GM12878 (cell line): ENCODE results near the gene NRSN2. TPM values are rescaled to one million over a fixed set of nuclear protein-coding genes. Genes with fewer than 3 reads are reported as not detected.
A peak's percentile ranks its signal among the peaks of the same experiment; 100 is the strongest.

Experiments used
- ATAC-seq: fragments of 200-7000 bp; cut with Tn5 transposase; 3 replicates; pipeline ENCODE4 v1.9.1; 2020; ENCODE audit warnings: mild to moderate bottlenecking, moderate library complexity
- BruUV-seq: library from RNA; stranded (reverse); fragments of 400-500 nt; replicated peaks from 2 replicates; lab custom pipeline; 2021; lab: Mats Ljungman, UMichigan
- CTCF ChIA-PET: fragments of 300-600 bp; sonication (Branson Sonifier 250); formaldehyde crosslinking; extraction: SDS; loops from one replicate; lab custom pipeline; 2021; ENCODE audit warnings: inconsistent platforms; lab: Yijun Ruan, JAX
- POLR2A ChIA-PET: fragments of 350-600 bp; formaldehyde crosslinking; extraction: SDS; loops from one replicate; lab custom pipeline; 2021; ENCODE audit warnings: inconsistent platforms; lab: Charles Lee
- RAD21 ChIA-PET: fragments of 300-600 bp; sonication (Branson Sonifier 250); formaldehyde crosslinking; loops from one replicate; lab custom pipeline; 2023; ENCODE audit warnings: antibody characterized with exemption; ENCODE audit not compliant: unreplicated experiment; lab: Charles Lee
- SMC1A ChIA-PET: fragments of 300-600 bp; sonication (Branson Sonifier 250); formaldehyde crosslinking; loops from one replicate; lab custom pipeline; 2023; ENCODE audit not compliant: unreplicated experiment, uncharacterized antibody; lab: Charles Lee
- DNase-seq: peaks from one replicate; pipeline ENCODE4 v3.0.0-alpha.2; 2011; ENCODE audit warnings: low read depth, low spot score
- FAIRE-seq: peaks from 3 replicates; lab custom pipeline; 2011; peaks lifted over from hg19 to GRCh38; lab: Jason Lieb, UNC
- H2AFZ ChIP-seq: 2 replicates; pipeline ENCODE4 v1.6.0; 2011; ENCODE audit warnings: low read depth, low read length, control low read depth; ENCODE audit not compliant: control insufficient read depth
- H3K27ac ChIP-seq: 2 replicates; pipeline ENCODE4 v1.5.1; 2011; ENCODE audit warnings: control low read depth; ENCODE audit not compliant: control insufficient read depth, insufficient read depth
- H3K27me3 ChIP-seq, 2 experiments: replicated peaks in 1 of 2; 2 replicates each; pipeline versions ENCODE4 v1.6.0 to v1.6.1; 2011; ENCODE audit warnings: low read length in 1 of 2; ENCODE audit not compliant: control insufficient read depth in 2 of 2, insufficient read depth in 2 of 2
- H3K36me3 ChIP-seq, 2 experiments: 2 replicates each; pipeline ENCODE4 v1.5.1; 2011; ENCODE audit warnings: low read length in 1 of 2; ENCODE audit not compliant: control insufficient read depth in 2 of 2, insufficient read depth in 2 of 2
- H3K4me1 ChIP-seq: 2 replicates; pipeline ENCODE4 v1.6.1; 2011; ENCODE audit warnings: mild to moderate bottlenecking, low read length, moderate library complexity, mixed read lengths; ENCODE audit not compliant: control insufficient read depth, insufficient read depth
- H3K4me2 ChIP-seq: 2 replicates; pipeline ENCODE4 v1.6.0; 2011; ENCODE audit warnings: control low read depth; ENCODE audit not compliant: control insufficient read depth, insufficient read depth
- H3K4me3 ChIP-seq: fragments of 200-600 bp; sonication (generic); 2 replicates; pipeline ENCODE4 v1.5.1; 2016
- H3K79me2 ChIP-seq: 2 replicates; pipeline ENCODE4 v1.6.0; 2011; ENCODE audit warnings: low read length; ENCODE audit not compliant: control insufficient read depth, insufficient read depth
- H3K9ac ChIP-seq: 2 replicates; pipeline ENCODE4 v1.8.0; 2011; ENCODE audit warnings: low read length, control low read depth, mixed read lengths; ENCODE audit not compliant: control insufficient read depth, insufficient read depth
- H3K9me3 ChIP-seq: replicated peaks from 3 replicates; pipeline ENCODE4 v1.5.1; 2011; ENCODE audit warnings: mild to moderate bottlenecking, low read length; ENCODE audit not compliant: control insufficient read depth, insufficient read depth
- H4K20me1 ChIP-seq: 2 replicates; pipeline ENCODE4 v1.6.0; 2011; ENCODE audit not compliant: control insufficient read depth, insufficient read depth
- ATF3 ChIP-seq: IDR thresholded peaks from 2 replicates; pipeline ENCODE4 v1.6.1; 2011; ENCODE audit warnings: low read depth, mild to moderate bottlenecking, low read length, moderate library complexity, borderline replicate concordance; ENCODE audit errors: extremely low read depth
- CBFB ChIP-seq: IDR thresholded peaks from 2 replicates; pipeline ENCODE4 v1.6.1; 2016; ENCODE audit warnings: antibody characterized with exemption, low read depth
- DPF2 ChIP-seq: fragments of 450-650 bp; IDR thresholded peaks from 2 replicates; pipeline ENCODE4 v1.6.1; 2017; ENCODE audit warnings: mild to moderate bottlenecking
- FOXM1 ChIP-seq: IDR thresholded peaks from 2 replicates; pipeline ENCODE4 v1.6.1; 2012; ENCODE audit warnings: low read depth, mild to moderate bottlenecking, inconsistent platforms, low read length, moderate library complexity
- GATAD2B ChIP-seq: fragments of 450-650 bp; conservative IDR thresholded peaks from 2 replicates; pipeline ENCODE4 v1.6.1; 2017; ENCODE audit warnings: low read depth, mild to moderate bottlenecking, moderate library complexity
- HDAC2 ChIP-seq: fragments of 200-600 bp; sonication (generic); IDR thresholded peaks from 2 replicates; pipeline ENCODE4 v1.6.1; 2017
- IRF4 ChIP-seq: IDR thresholded peaks from 2 replicates; pipeline ENCODE4 v1.6.1; 2011; ENCODE audit warnings: low read depth, low read length
- JUND ChIP-seq: IDR thresholded peaks from 2 replicates; pipeline ENCODE4 v1.6.1; 2012; ENCODE audit warnings: low read depth, mild to moderate bottlenecking, low read length, improper control_type of control experiment, moderate library complexity
- NRF1 ChIP-seq: conservative IDR thresholded peaks from 2 replicates; pipeline ENCODE4 v1.6.1; 2011; ENCODE audit warnings: mild to moderate bottlenecking, low read depth, low read length, improper control_type of control experiment
- PAX8 ChIP-seq: fragments of 450-650 bp; IDR thresholded peaks from 2 replicates; pipeline ENCODE4 v1.6.1; 2017; ENCODE audit warnings: mild to moderate bottlenecking, moderate library complexity
- POU2F2 ChIP-seq: IDR thresholded peaks from 3 replicates; pipeline ENCODE4 v1.6.1; 2011; ENCODE audit warnings: low read depth, mild to moderate bottlenecking, low read length, borderline replicate concordance
- WRNIP1 ChIP-seq: IDR thresholded peaks from 2 replicates; pipeline ENCODE4 v1.6.1; 2011; ENCODE audit warnings: low read depth, low read length, improper control_type of control experiment, borderline replicate concordance
- YBX1 ChIP-seq: fragments of 450-650 bp; IDR thresholded peaks from 2 replicates; pipeline ENCODE4 v1.6.1; 2016; ENCODE audit warnings: antibody characterized with exemption
- ZBTB40 ChIP-seq: fragments of 450-650 bp; IDR thresholded peaks from 2 replicates; pipeline ENCODE4 v1.6.1; 2016; ENCODE audit warnings: mild to moderate bottlenecking, moderate library complexity, borderline replicate concordance
- ZNF217 ChIP-seq: fragments of 450-650 bp; IDR thresholded peaks from 2 replicates; pipeline ENCODE4 v1.6.1; 2017; ENCODE audit warnings: antibody characterized with exemption, mild to moderate bottlenecking
- WGBS: methylation state at CpG from one replicate; pipeline ENCODE4 v1.1.6; 2016; ENCODE audit warnings: low lambda C conversion rate; ENCODE audit not compliant: insufficient replicate concordance, insufficient coverage; ENCODE audit errors: missing lambda C conversion rate; 5-methylcytosine and 5-hydroxymethylcytosine counted together
- in situ Hi-C: fragments of 300-500 bp; cut with MboI; formaldehyde crosslinking; loops from 9 replicates; pipeline ENCODE4 v1.14.3; 2018; ENCODE audit warnings: mixed read lengths
- intact Hi-C: fragments of 100-400 bp; cut with micrococcal nuclease; formaldehyde crosslinking; loops from one replicate; pipeline ENCODE4 v1.14.2; 2022; ENCODE audit not compliant: unreplicated experiment
- polyA plus RNA-seq, 11 experiments: library from polyadenylated mRNA; depleted of rRNA in 4 of 11; unstranded in 6 of 11; stranded (reverse) in 5 of 11; fragments of >200 nt; fragmentation: Nextera tagmentation in 4 of 11; fragmentation: Illumina TruSeq in 1 of 11; extraction: Ambion mirVana in 4 of 11; extraction: Trizol in 1 of 11; gene quantifications; 1 replicate in 1 of 11; 2 replicates in 10 of 11; pipeline versions ENCODE4 v1.2.1 to v1.2.3, GENCODE V29; 2011 to 2016; ENCODE audit warnings: inconsistent platforms in 2 of 11, missing spikeins in 2 of 11, low read depth in 1 of 11
- total RNA-seq, 4 experiments: library from RNA; depleted of rRNA in 3 of 4; stranded (reverse); fragments of >200 nt in 3 of 4; fragmentation: Illumina TruSeq in 1 of 4; extraction: Trizol in 1 of 4; gene quantifications; 2 replicates each; pipeline versions ENCODE4 v1.2.1 to v1.2.3, GENCODE V29; 2013 to 2021
- TF ChIP-seq, protein P1 (sequence below): fragments of 450-650 bp; IDR thresholded peaks from 2 replicates; pipeline ENCODE4 v1.6.1; 2014; ENCODE audit warnings: mild to moderate bottlenecking
- TF ChIP-seq, protein P2 (sequence below): fragments of 450-650 bp; IDR thresholded peaks from 2 replicates; pipeline ENCODE4 v1.6.1; 2016; ENCODE audit warnings: mild to moderate bottlenecking

NRSN2 gene
- total and polyA plus RNA-seq, 10 of the 15 experiments (the other 5 are each of a cell fraction or from before 2014, with no cell fraction given) = 6.2 to 32.4 (median 13.0) TPM

DNA sequence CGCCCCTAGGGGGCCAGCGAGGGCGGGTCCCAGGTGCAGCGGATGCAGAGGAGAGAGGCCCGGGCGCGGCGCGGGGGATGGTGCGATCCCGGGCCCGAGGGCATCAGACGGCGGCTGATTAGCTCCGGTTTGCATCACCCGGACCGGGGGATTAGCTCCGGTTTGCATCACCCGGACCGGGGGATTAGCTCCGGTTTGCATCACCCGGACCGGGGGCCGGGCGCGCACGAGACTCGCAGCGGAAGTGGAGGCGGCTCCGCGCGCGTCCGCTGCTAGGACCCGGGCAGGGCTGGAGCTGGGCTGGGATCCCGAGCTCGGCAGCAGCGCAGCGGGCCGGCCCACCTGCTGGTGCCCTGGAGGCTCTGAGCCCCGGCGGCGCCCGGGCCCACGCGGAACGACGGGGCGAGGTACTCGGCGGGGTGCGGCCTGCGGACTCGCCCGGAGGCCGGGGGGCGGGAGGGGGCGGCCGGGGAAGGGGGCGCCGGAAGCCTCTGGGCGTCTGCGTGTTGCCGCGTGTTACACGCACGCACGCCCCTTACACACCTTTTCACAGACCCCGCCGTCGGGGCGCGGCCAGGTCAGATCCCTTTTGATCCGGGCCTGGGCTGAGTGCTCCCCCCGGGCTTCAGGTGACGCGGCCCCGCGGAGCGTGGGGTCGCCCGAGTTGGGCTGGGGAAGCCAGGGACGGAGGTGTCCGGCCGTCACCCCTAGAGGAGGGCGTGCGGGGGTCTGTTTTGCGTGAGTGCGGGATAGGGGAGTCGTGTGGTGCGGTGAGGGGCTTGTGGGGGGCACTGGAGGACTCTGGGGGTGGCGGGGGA lies 34.1 kb downstream of the NRSN2 start:
- Histone ChIP-seq H4K20me1 (no peaks in the 10 kb centered on the region), H2AFZ (peak overlapping the region; percentile 79), H3K4me3 (peak overlapping the region; percentile 98), H3K36me3 (no peaks in the 10 kb centered on the region), H3K79me2 (peaks cover 16% of the 10 kb centered on the region), H3K4me1 (peaks cover 10% of the 10 kb centered on the region), H3K9ac (peak overlapping the region; percentile 73), H3K27ac (peak overlapping the region; percentile 68), H3K4me2 (peak overlapping the region; percentile 77; the same call in 1 of the 2 replicates), H3K9me3 (no peaks in the 10 kb centered on the region), H3K27me3 (no peaks in the 10 kb centered on the region)
- WGBS = 1% methylated on average over 68 of the region's 93 CpGs
- ChIA-PET SMC1A (interaction anchor here (0.6 to 1.0 kb wide), 3 partner anchors 19 to 80 kb away, joined by 3 read pairs; no protein-coding TSS in a partner anchor), RAD21 (interaction anchor here (1.1 to 1.3 kb wide), 2 partner anchors 27 to 161 kb away, joined by 3 to 5 read pairs; no protein-coding TSS in a partner anchor), POLR2A (interaction anchor here (1.1 to 2.0 kb wide), 3 partner anchors 27 to 83 kb away, joined by 3 to 6 read pairs (median 4); partner anchors contain the start of gene ZCCHC3), CTCF (interaction anchor here (1.0 to 1.4 kb wide), 3 partner anchors 27 to 48 kb away, joined by 3 to 4 read pairs (median 4); no protein-coding TSS in a partner anchor)
- no peak for DNase-seq
- peak; percentile 74 for ATAC-seq
- FAIRE-seq = no peak
- in situ Hi-C loops (no loop called here), intact Hi-C loops (loop anchor here (2.0 kb wide), 2 partner anchors 26 to 82 kb away; partner anchors contain the start of gene TBC1D20)
- BruUV-seq = no TSS peak
- TF ChIP-seq DPF2 = peak; percentile 90
- no peak for TF ChIP-seq JUND
- no peak for TF ChIP-seq IRF4
- no peak for TF ChIP-seq HDAC2
- TF ChIP-seq NRF1 = no peak
- TF ChIP-seq, protein P1, sequence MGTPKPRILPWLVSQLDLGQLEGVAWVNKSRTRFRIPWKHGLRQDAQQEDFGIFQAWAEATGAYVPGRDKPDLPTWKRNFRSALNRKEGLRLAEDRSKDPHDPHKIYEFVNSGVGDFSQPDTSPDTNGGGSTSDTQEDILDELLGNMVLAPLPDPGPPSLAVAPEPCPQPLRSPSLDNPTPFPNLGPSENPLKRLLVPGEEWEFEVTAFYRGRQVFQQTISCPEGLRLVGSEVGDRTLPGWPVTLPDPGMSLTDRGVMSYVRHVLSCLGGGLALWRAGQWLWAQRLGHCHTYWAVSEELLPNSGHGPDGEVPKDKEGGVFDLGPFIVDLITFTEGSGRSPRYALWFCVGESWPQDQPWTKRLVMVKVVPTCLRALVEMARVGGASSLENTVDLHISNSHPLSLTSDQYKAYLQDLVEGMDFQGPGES = no peak
- no peak for TF ChIP-seq PAX8
- peak; percentile 68; the same call in 1 of the 2 replicates for TF ChIP-seq GATAD2B
- no peak for TF ChIP-seq ATF3
- TF ChIP-seq POU2F2 = no peak
- no peak for TF ChIP-seq CBFB
- no peak for TF ChIP-seq WRNIP1
- TF ChIP-seq FOXM1 = no peak
- peak; percentile 86 for TF ChIP-seq ZBTB40
- TF ChIP-seq YBX1 = no peak
- TF ChIP-seq ZNF217 = no peak
- TF ChIP-seq, protein P2, sequence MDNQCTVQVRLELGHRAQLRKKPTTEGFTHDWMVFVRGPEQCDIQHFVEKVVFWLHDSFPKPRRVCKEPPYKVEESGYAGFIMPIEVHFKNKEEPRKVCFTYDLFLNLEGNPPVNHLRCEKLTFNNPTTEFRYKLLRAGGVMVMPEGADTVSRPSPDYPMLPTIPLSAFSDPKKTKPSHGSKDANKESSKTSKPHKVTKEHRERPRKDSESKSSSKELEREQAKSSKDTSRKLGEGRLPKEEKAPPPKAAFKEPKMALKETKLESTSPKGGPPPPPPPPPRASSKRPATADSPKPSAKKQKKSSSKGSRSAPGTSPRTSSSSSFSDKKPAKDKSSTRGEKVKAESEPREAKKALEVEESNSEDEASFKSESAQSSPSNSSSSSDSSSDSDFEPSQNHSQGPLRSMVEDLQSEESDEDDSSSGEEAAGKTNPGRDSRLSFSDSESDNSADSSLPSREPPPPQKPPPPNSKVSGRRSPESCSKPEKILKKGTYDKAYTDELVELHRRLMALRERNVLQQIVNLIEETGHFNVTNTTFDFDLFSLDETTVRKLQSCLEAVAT = no peak
